Left renal cortex interstitium (tissue), 4 donors: Measurements from ENCODE around the gene SAMD4A. TPM values are rescaled to one million over a fixed set of nuclear protein-coding genes. Genes with fewer than 3 reads are reported as not detected.

Experiments used
- DNase-seq, 4 donors: peaks; one replicate each; pipeline ENCODE4 v3.0.0-alpha.2; 2013; ENCODE audit warnings: low read depth in 4 of 4, low spot score in 2 of 4, missing footprints in 1 of 4
- polyA plus RNA-seq, 4 donors: library from polyadenylated mRNA; unstranded; fragments of 120-200 nt; gene quantifications; one replicate each; pipeline ENCODE4 v1.2.1, GENCODE V29; 2013; ENCODE audit not compliant: insufficient read length in 4 of 4

Gene SAMD4A
- polyA plus RNA-seq, 4 donors: 8.2 to 11.3 (median 9.9) TPM

- peak; percentile 58 to 77 (median 73) for DNase-seq
Measured at GRCh38 chr14:54565785-54566409, 1.0 kb upstream of the SAMD4A start.

GRCh38 chr14:54567224-54567638 is 303 bp downstream of the SAMD4A start:
- peak in 3 of 4 donors; percentile 16 to 34 (median 31) for DNase-seq

GRCh38 chr14:54567639-54568561 is 972 bp downstream of the SAMD4A start:
- DNase-seq: peak; percentile 27 to 49 (median 38)

- peak in 3 of 4 donors; percentile 26 to 46 (median 27) for DNase-seq
Measured at GRCh38 chr14:54568821-54569595, 2.1 kb downstream of the SAMD4A start.

DNA sequence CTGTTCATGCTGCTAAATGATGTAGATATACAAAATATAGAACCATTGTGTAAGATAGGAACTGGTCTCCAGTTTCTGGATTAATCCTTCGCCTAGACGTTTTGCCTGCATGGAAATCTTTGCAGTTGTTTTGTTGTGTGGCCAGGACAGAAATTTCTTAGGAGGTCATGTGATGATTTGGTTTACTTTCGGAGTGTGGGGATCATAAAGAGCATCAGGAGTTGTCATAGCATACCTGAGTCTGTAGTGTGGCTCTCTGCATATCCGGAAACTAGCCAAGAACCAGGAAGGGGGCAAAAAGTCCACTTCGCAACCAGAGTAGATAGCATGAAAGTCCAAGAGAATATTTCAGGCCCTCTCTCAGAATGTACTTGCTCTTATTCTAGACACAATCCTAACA is 3.1 kb downstream of the SAMD4A start:
- DNase-seq: no peak

DNA sequence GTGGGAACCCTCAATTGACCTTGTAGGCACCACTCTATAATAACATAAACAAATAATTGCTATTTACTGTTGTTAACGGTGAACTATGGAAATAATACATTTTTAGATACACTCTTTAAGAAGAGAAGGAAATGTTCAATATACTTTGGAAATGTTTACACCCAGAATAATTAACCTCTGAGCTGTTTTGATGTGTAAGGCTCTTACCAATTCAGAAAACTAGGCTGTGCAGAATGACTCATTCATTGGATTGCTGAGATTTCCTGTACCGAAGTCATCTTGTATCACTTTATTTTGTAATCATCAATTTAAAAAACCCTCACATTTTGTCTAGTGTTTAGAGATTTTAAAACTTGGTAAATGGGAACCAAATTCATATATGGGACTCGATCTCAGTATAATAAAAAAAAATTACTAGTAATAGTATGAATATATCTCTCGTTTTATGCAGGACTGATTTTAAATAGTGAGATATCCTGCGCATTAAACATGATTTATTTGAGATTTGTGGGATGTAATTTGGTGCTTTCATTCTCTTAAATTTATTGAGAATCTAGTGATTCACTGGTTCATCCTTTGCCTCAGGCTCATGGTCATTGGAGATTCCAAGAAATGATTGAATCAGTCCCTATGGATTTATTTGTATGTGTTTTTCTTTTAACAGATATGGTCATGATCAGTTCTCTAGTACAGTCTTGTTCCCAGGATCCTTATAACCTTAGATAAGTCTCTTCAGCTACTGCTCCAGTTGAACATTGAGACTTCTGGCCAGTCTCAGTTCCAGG is 3.9 kb downstream of the SAMD4A start:
- DNase-seq: no peak

GRCh38 chr14:54572316-54572715 is 5.4 kb downstream of the SAMD4A start:
- no peak for DNase-seq

- no peak for DNase-seq
Measured at GRCh38 chr14:54574528-54574927, 7.6 kb downstream of the SAMD4A start.

DNA sequence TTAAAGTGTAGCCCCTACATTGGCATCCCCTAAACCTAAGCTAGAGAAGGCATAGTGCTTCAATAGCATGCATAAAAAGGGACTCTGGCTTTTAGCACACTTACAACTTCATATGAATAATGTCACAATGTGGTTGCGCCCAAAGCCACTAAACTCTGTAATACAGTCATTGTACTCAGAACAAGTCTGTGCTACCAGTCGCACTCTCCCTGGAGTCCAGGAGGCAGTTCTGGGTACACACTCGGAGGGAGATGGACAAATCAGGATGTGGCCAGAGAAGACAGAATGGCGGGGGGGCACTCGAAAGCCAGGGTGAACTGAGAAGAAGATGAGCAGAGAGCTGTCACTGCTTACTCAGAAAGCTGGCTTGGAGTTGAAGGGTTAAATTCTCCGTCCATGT is 10.6 kb downstream of the SAMD4A start:
- no peak for DNase-seq

DNA sequence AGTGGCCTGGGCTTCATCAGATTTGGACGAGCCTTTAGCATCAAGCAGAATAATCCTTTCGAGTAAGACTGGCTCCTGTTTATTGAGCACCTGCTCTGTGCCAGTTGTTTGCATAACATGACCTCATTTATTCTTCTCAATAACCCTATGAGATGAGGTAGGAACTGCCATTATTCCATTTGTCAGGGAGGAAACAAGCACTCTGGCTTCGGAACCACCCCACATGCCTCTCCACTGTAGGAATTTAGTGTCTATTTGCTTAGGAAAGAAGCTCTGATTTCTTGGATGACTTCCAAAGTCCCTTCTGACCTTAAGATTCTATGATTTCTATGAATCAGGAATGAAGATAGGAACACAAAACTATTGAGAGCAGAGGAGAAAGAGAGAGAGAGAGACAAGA is 11.0 kb downstream of the SAMD4A start:
- no peak for DNase-seq

GRCh38 chr14:54579621-54580020 is 12.7 kb downstream of the SAMD4A start:
- no peak for DNase-seq

GRCh38 chr14:54580933-54581332 is 14.0 kb downstream of the SAMD4A start:
- no peak for DNase-seq

- DNase-seq: no peak
Measured at GRCh38 chr14:54582334-54582733, 15.4 kb downstream of the SAMD4A start.

DNA sequence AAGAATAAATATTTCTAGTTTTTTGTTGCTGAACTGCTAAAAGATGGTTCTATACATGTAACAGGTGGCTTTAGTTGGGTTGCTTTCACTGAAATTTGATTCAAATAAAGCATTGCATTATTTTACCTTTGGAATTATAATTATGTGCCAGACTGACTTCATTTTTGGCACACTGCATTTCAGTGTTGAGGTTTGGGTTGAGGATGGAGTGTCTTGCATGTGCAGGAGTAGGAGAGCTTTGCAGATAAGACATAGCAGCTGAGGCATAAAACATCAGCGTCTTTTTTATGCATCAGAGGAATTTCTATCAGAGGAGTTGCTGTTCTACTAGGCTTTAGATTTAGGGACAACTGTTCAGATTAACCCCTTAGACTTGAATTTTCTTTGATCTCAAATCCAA is 17.2 kb downstream of the SAMD4A start:
- DNase-seq: no peak

DNA sequence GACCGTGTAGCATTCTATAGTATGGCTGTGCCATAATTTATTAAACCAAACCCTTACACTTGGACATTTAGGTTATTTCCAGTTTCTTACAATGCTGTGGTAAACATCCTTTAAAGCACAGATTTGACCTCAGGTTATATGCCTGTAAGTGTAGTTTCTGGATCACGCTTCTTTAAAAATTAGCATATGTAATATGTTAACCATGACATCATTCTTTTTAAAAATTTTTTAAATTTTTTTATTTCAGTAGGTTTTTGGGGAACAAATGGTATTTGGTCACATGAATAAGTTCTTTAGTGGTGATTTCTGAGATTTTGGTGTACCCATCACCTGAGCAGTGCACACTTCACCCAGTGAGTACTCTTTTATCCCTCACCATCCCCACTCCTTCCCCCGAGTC is 18.3 kb downstream of the SAMD4A start:
- DNase-seq: no peak

- no peak for DNase-seq
Measured at GRCh38 chr14:54589076-54589475, 22.1 kb downstream of the SAMD4A start.

GRCh38 chr14:54589843-54590242 is 22.9 kb downstream of the SAMD4A start:
- DNase-seq: no peak

DNA sequence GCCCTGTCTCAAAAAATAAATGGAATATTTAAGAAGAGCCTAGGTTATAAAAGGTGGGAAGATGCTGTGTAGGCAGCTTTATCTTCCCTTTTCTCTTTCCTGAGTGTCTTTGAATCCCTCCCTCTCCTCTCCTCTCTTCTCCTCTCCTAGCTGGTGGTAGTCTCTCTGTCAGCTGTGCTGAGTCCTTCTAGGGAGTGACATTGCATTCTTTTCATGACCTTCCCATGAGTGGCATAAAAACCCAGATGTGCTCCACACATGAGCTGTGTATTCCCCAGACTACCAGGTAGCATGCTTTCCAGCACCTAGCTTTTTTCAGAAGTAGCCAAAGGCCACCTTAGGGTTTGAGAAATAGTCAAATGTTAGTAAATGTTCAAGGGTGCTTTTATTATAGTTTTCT is 23.6 kb downstream of the SAMD4A start:
- DNase-seq: no peak

GRCh38 chr14:54591461-54591860 is 24.5 kb downstream of the SAMD4A start:
- no peak for DNase-seq

GRCh38 chr14:54591866-54592265 is 24.9 kb downstream of the SAMD4A start:
- no peak for DNase-seq
